CD8-positive, alpha-beta memory T cell (primary cell): Measurements from ENCODE around the gene KMT2C. TPM values are rescaled to one million over a fixed set of nuclear protein-coding genes. Genes with fewer than 3 reads are reported as not detected.
A peak's percentile ranks its signal among the peaks of the same experiment; 100 is the strongest.
"Not testable (repeated sequence)": the region's sequence is repeated elsewhere in the genome, so short reads cannot be mapped to it uniquely, and the experiment has no call there.

Experiments
- CTCF ChIA-PET: fragments of 350-600 bp; sonication (Branson Sonifier 250); formaldehyde crosslinking; loops from one replicate; lab custom pipeline; 2021; ENCODE audit warnings: antibody characterized with exemption; lab: Charles Lee
- POLR2A ChIA-PET: fragments of 350-600 bp; sonication (Branson Sonifier 250); formaldehyde crosslinking; loops from one replicate; lab custom pipeline; 2021; ENCODE audit warnings: antibody characterized with exemption; lab: Charles Lee
- DNase-seq, 5 donors: peaks; one replicate each; pipeline versions ENCODE4 v3.0.0 to v3.0.0-alpha.2; 2020 to 2022; ENCODE audit warnings: mixed read lengths in 1 of 5
- H3K27ac ChIP-seq: one replicate; pipeline ENCODE4 v1.7.0; 2013; ENCODE audit warnings: low read depth, mild to moderate bottlenecking, low read length, moderate library complexity
- H3K27me3 ChIP-seq: 2 replicates; pipeline ENCODE4 v1.7.0; 2013; ENCODE audit warnings: low read length, mild to moderate bottlenecking; ENCODE audit not compliant: insufficient read depth, poor library complexity, severe bottlenecking
- H3K36me3 ChIP-seq: 2 replicates; pipeline ENCODE4 v1.7.0; 2013; ENCODE audit warnings: mild to moderate bottlenecking, low read length, moderate library complexity; ENCODE audit not compliant: insufficient read depth
- H3K4me1 ChIP-seq: 2 replicates; pipeline ENCODE4 v1.7.0; 2013; ENCODE audit warnings: mild to moderate bottlenecking, low read length, moderate library complexity; ENCODE audit not compliant: insufficient read depth
- H3K4me3 ChIP-seq: 2 replicates; pipeline ENCODE4 v1.7.0; 2013; ENCODE audit warnings: mild to moderate bottlenecking, low read length
- H3K9me3 ChIP-seq: 2 replicates; pipeline ENCODE4 v1.7.0; 2013; ENCODE audit warnings: mild to moderate bottlenecking, low read length
- H3K27ac Mint-ChIP-seq, 8 donors: one replicate each; pipeline ENCODE4 v1.8.0; 2020 to 2021; ENCODE audit warnings: mixed read lengths in 8 of 8, mild to moderate bottlenecking in 6 of 8, inconsistent platforms in 3 of 8, moderate library complexity in 3 of 8
- H3K27me3 Mint-ChIP-seq, 2 donors: one replicate each; pipeline ENCODE4 v1.8.0; 2020 to 2021; ENCODE audit warnings: mixed read lengths in 2 of 2, mild to moderate bottlenecking in 1 of 2, moderate library complexity in 1 of 2
- H3K36me3 Mint-ChIP-seq, 3 donors: one replicate each; pipeline ENCODE4 v1.8.0; 2020 to 2021; ENCODE audit warnings: mixed read lengths in 3 of 3, inconsistent platforms in 1 of 3, mild to moderate bottlenecking in 1 of 3
- H3K4me1 Mint-ChIP-seq, 3 donors: one replicate each; pipeline ENCODE4 v1.8.0; 2020 to 2021; ENCODE audit warnings: mixed read lengths in 3 of 3, inconsistent platforms in 1 of 3, mild to moderate bottlenecking in 1 of 3
- H3K4me3 Mint-ChIP-seq, 7 donors: one replicate each; pipeline ENCODE4 v1.8.0; 2020 to 2021; ENCODE audit warnings: mixed read lengths in 7 of 7, mild to moderate bottlenecking in 6 of 7, moderate library complexity in 4 of 7, inconsistent platforms in 2 of 7
- H3K9me3 Mint-ChIP-seq, 5 donors: one replicate each; pipeline ENCODE4 v1.8.0; 2020 to 2022; ENCODE audit warnings: mixed read lengths in 5 of 5, mild to moderate bottlenecking in 3 of 5, moderate library complexity in 2 of 5, inconsistent platforms in 1 of 5
- polyA plus RNA-seq: library from polyadenylated mRNA; unstranded; fragments of 300-500 nt; fragmentation: Illumina TruSeq; gene quantifications from one replicate; pipeline ENCODE4 v1.2.3, GENCODE V29; 2021
- total RNA-seq, 2 experiments: library from RNA; stranded (reverse); gene quantifications; one replicate each; pipeline ENCODE4 v1.2.3, GENCODE V29; 2021

The KMT2C gene
- total and polyA plus RNA-seq, 3 experiments from 2014 or later, result 18.7 to 45.3 (median 42.0) TPM

DNA sequence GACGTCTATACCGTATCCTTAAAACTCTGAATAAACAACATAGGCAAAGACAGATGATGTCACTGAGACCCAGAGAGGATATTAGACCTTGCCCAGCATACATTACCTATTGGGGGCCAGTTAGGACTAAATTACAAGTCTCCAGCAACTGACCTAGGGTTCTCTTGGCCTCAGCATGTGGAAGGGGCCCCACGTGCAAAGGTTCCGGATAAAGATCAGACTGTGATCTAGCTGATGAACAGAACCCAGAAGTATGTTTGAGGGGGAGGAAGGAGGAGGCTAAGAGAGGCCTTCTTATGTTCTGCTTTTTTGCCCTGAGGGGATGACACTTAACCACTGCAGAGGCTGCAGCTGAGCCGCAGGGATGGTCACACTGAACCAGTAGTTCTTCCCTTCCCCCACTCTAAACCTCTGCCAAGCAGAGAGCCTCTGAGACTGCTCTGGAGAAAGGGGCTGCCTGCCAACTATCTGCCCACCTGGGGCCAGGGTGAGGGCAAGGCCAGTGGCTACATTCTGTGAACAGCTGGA, 24.0 kb upstream of the KMT2C start:
- Histone ChIP-seq H3K27ac (peak overlapping the region; percentile 34), H3K9me3 (no peaks in the 10 kb centered on the region), H3K36me3 (no peaks in the 10 kb centered on the region), H3K4me1 (peaks cover 6% of the 10 kb centered on the region), H3K27me3 (no peaks in the 10 kb centered on the region), H3K4me3 (no peak overlapping the region)
- Mint-ChIP-seq H3K4me1 (peaks cover 5 to 6% (median 5%) of the 10 kb centered on the region in 3 donors), H3K4me3 (peak overlapping the region in 2 of 7 donors; percentile 31 to 48), H3K27me3 (peaks cover 0 to 3% of the 10 kb centered on the region in 2 donors), H3K27ac (no peak overlapping the region), H3K36me3 (peaks cover 0 to 4% (median 1%) of the 10 kb centered on the region in 3 donors), H3K9me3 (no peaks in the 10 kb centered on the region)
- CTCF ChIA-PET, result no interaction called here
- POLR2A ChIA-PET, result no interaction called here
- no peak for DNase-seq

DNA sequence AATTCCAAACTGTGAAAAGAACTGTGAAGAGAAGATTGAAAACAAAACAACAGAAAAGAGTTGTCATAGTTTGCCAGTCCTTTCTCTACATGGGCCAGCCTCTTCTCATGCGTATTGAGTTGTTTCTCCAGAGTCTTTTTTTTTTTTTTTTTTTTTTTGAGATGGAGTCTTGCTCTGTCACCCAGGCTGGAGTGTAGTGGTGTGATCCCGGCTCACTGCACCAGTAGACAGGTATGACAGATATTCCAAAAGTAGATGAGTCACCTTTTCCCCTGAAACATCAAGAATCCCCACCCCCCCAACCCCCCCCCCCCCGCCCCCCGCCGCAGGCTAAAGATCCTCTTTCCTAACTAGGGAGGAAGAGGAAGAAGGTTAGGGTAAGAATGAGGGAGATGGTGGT, 15.6 kb upstream of the KMT2C start:
- peaks cover 0 to 1% (median 0%) of the 10 kb centered on the region in 3 donors for H3K36me3 Mint-ChIP-seq
- no peaks in the 10 kb centered on the region for H3K36me3 ChIP-seq
- no peaks in the 10 kb centered on the region for H3K4me1 ChIP-seq
- no peak overlapping the region for H3K4me3 Mint-ChIP-seq
- H3K27ac Mint-ChIP-seq, result no peak overlapping the region
- CTCF ChIA-PET, result no interaction called here
- no peak for DNase-seq
- H3K4me3 ChIP-seq, result no peak overlapping the region
- peaks cover 0 to 6% (median 4%) of the 10 kb centered on the region in 3 donors for H3K4me1 Mint-ChIP-seq
- H3K27me3 Mint-ChIP-seq, result peaks cover 0 to 6% of the 10 kb centered on the region in 2 donors
- no peaks in the 10 kb centered on the region for H3K9me3 ChIP-seq
- POLR2A ChIA-PET, result no interaction called here
- no peaks in the 10 kb centered on the region for H3K27me3 ChIP-seq
- H3K9me3 Mint-ChIP-seq, result no peaks in the 10 kb centered on the region
- H3K27ac ChIP-seq, result no peak overlapping the region

DNA sequence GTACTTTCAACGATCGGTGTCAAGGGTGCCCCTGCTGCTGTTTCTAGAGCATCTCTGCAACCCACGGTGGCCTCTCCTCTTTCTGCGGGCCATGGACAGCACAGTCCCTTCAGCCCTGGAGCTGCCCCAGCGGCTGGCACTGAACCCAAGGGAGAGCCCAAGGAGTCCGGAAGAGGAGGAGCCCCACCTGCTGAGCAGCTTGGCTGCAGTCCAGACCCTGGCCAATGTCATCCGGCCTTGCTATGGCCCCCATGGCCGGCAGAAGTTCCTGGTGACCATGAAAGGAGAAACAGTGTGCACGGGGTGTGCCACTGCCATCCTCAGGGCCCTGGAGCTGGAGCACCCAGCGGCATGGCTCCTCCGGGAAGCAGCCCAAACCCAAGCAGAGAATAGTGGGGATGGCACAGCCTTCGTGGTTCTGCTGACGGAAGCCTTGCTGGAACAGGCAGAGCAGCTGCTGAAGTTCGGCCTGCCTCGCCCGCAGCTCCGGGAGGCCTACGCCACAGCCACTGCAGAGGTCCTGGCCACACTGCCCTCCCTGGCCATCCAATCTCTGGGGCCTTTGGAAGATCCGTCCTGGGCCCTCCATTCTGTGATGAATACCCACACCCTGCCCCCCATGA, 9.7 kb upstream of the KMT2C start:
- POLR2A ChIA-PET, H3K4me1 Mint-ChIP-seq, H3K27ac Mint-ChIP-seq, H3K4me3 ChIP-seq, H3K4me1 ChIP-seq, H3K27me3 ChIP-seq, H3K9me3 Mint-ChIP-seq, H3K4me3 Mint-ChIP-seq, DNase-seq, H3K36me3 Mint-ChIP-seq, H3K36me3 ChIP-seq, H3K27me3 Mint-ChIP-seq, H3K9me3 ChIP-seq, H3K27ac ChIP-seq: not testable (repeated sequence)
- CTCF ChIA-PET, result interaction anchor here (1.4 kb wide), 1 partner anchor 17 kb away, joined by 3 read pairs; no protein-coding TSS in a partner anchor

DNA sequence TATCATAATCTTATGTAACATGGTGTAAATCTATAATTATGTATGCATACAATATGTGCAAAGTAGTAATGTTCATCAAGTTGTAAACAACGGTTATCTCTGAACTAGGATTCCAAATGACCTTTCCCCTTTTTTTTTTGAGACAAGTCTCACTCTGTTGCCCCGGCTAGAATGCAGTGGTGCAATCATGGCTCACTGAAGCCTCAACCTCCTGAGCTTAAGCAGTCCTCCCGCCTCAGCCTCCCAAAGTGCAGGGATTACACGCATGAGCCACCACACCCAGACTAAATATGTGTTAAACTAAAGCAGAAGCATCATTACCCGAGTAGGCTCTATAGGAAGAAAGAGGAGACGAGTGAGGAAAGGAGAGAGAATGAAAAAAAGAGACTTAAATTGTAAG, 7.8 kb upstream of the KMT2C start:
- CTCF ChIA-PET, result no interaction called here
- Histone ChIP-seq H3K27me3 (no peaks in the 10 kb centered on the region), H3K9me3 (no peaks in the 10 kb centered on the region), H3K36me3 (no peaks in the 10 kb centered on the region), H3K27ac (no peak overlapping the region), H3K4me3 (no peak overlapping the region), H3K4me1 (no peaks in the 10 kb centered on the region)
- H3K4me1 Mint-ChIP-seq, result peaks cover 0 to 5% (median 4%) of the 10 kb centered on the region in 3 donors
- H3K27ac Mint-ChIP-seq, result no peak overlapping the region
- H3K4me3 Mint-ChIP-seq, result no peak overlapping the region
- POLR2A ChIA-PET, result no interaction called here
- H3K36me3 Mint-ChIP-seq, result no peaks in the 10 kb centered on the region
- H3K27me3 Mint-ChIP-seq, result peaks cover 0 to 7% of the 10 kb centered on the region in 2 donors
- H3K9me3 Mint-ChIP-seq, result no peaks in the 10 kb centered on the region
- no peak for DNase-seq

DNA sequence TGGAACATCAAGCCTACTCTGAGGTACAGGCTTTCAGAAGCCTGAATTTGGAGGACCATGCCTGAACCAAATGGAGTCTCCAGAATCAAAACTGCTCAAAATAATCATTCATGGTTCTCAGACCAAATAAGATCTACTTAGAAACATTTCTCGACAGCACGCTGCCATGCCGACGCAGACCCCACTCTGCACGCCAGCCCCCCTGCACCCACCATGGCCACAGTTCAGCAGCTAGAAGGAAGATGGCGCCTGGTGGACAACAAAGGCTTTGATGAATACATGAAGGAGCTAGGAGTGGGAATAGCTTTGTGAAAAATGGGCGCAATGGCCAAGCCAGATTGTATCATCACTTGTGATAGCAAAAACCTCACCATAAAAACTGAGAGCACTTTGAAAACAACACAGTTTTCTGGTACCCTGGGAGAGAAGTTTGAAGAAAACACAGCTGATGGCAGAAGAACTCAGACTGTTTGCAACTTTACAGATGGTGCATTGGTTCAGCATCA, 6.6 kb upstream of the KMT2C start:
- Histone ChIP-seq H3K27me3 (no peaks in the 10 kb centered on the region), H3K9me3 (no peaks in the 10 kb centered on the region), H3K36me3 (no peaks in the 10 kb centered on the region), H3K4me1 (peaks cover under 1% of the 10 kb centered on the region), H3K27ac (no peak overlapping the region), H3K4me3 (no peak overlapping the region)
- H3K36me3 Mint-ChIP-seq, result no peaks in the 10 kb centered on the region
- DNase-seq, result no peak
- H3K27ac Mint-ChIP-seq, result peak overlapping the region in 1 of 8 donors; percentile 17
- H3K4me3 Mint-ChIP-seq, result no peak overlapping the region
- ChIA-PET POLR2A (no interaction called here), CTCF (no interaction called here)
- H3K27me3 Mint-ChIP-seq, result peaks cover 0 to 7% of the 10 kb centered on the region in 2 donors
- H3K9me3 Mint-ChIP-seq, result no peaks in the 10 kb centered on the region
- peaks cover under 1 to 2% (median 2%) of the 10 kb centered on the region in 3 donors for H3K4me1 Mint-ChIP-seq

DNA sequence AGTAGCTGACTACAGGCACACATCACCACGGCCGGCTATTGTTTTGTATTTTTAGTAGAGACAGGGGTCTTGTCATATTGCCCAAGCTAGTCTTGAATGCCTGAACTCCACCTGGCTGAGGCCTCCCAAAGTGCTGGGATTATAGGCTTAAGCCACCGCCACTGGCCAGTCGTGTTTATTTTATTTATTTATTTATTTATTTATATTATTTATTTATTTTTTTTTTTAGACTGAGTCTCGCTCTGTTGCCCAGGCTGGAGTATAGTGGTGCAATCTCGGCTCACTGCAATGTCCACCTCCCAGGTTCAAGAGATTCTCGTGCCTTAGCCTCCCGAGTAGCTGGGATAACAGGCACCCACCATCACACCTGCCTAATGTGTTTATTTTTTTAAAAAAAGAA, 6.0 kb upstream of the KMT2C start:
- H3K27me3 Mint-ChIP-seq, H3K36me3 ChIP-seq, H3K4me1 ChIP-seq, POLR2A ChIA-PET, H3K27ac ChIP-seq, CTCF ChIA-PET, H3K4me1 Mint-ChIP-seq, H3K27me3 ChIP-seq, H3K9me3 ChIP-seq, H3K9me3 Mint-ChIP-seq, H3K36me3 Mint-ChIP-seq, DNase-seq, H3K4me3 ChIP-seq, H3K4me3 Mint-ChIP-seq: not testable (repeated sequence)
- peak overlapping the region in 1 of 8 donors; percentile 25 for H3K27ac Mint-ChIP-seq

DNA sequence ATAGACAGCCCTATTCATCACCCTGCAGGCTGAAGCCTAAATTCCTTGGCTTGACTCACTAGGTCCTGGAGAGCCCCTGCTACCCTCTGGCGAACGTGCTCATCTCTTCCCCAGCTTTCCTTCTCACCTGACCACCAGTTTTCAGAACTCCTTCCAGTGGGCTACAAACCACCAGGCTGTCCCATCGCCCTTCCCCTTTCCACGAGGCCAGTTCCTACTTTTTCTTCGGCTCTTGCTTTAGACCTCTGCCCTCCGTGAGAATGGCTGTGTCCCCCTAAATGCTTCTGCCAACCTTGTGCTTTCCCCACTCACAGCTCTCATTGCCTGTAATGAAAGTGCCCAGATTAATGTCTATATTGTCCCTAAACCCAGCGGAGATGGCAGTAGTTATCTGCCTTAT, 5.4 kb upstream of the KMT2C start:
- DNase-seq, H3K27ac ChIP-seq, H3K4me1 Mint-ChIP-seq, H3K4me1 ChIP-seq, POLR2A ChIA-PET, H3K36me3 Mint-ChIP-seq, H3K9me3 Mint-ChIP-seq, H3K4me3 Mint-ChIP-seq, CTCF ChIA-PET, H3K36me3 ChIP-seq, H3K27me3 ChIP-seq, H3K9me3 ChIP-seq, H3K4me3 ChIP-seq, H3K27me3 Mint-ChIP-seq: not testable (repeated sequence)
- peak overlapping the region in 1 of 8 donors; percentile 25 for H3K27ac Mint-ChIP-seq

DNA sequence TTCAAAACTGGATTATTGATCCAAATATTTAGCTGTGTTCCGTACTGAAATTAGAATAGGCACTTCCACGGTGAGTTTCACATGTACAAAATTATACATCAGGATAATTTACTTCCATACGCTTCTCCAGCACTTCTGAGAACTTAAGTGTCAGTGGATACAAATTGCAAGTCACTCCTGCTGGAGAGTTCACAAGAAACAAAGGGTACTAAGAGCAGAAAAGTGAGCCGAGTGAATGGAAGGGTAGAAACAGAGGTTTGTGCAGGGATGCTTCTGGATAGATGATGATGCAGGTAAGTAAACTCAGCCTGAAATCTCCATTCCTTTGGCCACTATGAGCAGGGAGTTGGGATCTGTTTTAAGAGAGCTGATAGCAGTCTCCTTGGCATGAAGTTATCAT, 2.2 kb upstream of the KMT2C start:
- CTCF ChIA-PET, H3K4me1 ChIP-seq, H3K9me3 ChIP-seq, H3K4me3 ChIP-seq, H3K36me3 ChIP-seq, H3K9me3 Mint-ChIP-seq, H3K27me3 Mint-ChIP-seq, H3K27ac ChIP-seq, DNase-seq, H3K27me3 ChIP-seq: not testable (repeated sequence)
- Mint-ChIP-seq H3K27ac (peak overlapping the region in 1 of 8 donors; percentile 99), H3K36me3 (peaks cover 0 to 11% (median 0%) of the 10 kb centered on the region in 3 donors), H3K4me3 (peak overlapping the region in 4 of 7 donors; percentile 26 to 98 (median 63)), H3K4me1 (peaks cover 20 to 24% (median 22%) of the 10 kb centered on the region in 3 donors)
- POLR2A ChIA-PET, result interaction anchor here (4.2 kb wide), 1 partner anchor 26 kb away, joined by 28 read pairs; no protein-coding TSS in a partner anchor
